GM19395 (cell line): ENCODE results near the gene RFTN1.
A peak's percentile ranks its signal among the peaks of the same experiment; 100 is the strongest.

Experiments
- ATAC-seq: cut with Tn5 transposase; IDR thresholded peaks from one replicate; pipeline ENCODE4 v1.9.1; 2021; ENCODE audit warnings: mild to moderate bottlenecking, moderate library complexity; ENCODE audit not compliant: unreplicated experiment

RFTN1 gene

DNA sequence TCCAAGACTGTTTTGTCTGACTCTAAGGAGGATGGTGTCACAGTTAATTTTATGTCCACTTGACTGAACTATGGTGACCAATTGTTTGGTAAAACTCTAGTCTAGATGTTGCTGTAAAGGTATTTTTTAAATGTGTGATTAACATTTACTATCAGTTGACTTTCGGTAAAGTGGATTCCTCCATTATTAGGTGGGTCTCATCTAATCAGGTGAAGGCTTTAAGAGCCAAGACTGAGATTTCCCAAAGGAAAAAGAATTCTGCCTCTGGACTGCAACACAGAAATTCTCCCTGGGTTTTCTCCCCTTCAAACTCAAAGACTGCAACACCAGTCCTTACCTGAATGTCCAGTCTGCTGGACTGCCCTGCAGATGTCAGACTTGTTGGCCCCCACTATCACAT lies 129.6 kb downstream of the RFTN1 start:
- ATAC-seq = no peak

- peak; percentile 52 for ATAC-seq
Observed at GRCh38 chr3:16382845-16383244, 130.7 kb downstream of the RFTN1 start.

DNA sequence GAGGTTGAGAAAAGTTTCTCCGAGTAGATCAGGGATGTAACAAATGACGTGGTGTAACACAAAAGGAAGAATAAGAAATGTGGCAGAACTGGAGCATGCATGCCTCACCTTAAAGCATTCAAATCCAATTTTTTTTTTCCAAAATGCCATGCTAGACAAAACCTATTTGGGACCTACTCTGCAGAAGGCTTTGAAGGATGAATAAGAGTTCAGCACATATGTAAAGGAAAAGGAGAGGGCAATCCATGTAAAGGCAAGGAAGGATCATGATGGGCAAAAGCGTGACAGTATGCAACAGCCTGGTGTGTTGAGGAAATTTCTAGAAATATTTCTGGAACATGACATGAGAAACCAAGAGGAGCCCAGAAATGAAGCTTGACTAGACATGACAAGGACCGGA lies 132.1 kb downstream of the RFTN1 start:
- no peak for ATAC-seq

DNA sequence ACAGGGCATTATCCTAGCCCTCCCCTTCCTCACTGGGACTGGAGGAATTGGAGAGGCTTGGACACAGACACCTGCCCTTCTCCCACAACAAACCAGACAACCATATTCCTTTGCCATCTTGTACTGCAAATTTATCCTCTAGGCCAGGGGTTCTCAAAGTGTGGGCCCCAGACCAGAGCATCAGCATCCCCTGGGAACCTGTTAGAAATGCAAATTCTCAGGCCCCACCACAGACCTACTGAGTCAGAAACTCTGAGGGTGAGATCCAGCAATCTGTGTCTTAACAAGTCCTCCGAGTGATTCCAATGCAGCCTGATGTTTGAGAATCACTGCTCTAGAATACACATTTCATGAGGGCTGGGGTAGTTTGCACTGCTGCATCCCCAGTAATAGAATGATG lies 133.1 kb downstream of the RFTN1 start:
- no peak for ATAC-seq

- ATAC-seq = peak; percentile 29
Observed at GRCh38 chr3:16379838-16380237, 133.7 kb downstream of the RFTN1 start.

DNA sequence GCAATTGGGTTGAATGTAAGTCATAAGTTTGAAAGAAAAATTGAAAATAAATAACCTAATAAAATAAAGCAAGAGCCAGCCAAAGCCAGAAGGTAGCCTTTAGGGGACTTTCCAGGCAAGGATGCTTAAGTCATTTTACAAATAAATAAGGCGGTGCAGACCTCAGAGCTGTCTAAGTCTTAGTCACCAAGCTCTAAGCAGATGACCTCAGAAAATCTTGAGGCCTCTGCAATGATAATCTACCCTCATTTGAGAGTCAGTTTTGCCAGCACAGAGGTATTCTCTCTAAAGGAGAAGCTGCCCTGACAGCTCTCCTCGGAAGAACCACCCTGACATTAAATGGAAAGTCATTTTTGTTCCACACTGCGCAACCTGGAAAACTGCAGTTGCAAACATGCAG lies 134.6 kb downstream of the RFTN1 start:
- ATAC-seq = peak; percentile 58

DNA sequence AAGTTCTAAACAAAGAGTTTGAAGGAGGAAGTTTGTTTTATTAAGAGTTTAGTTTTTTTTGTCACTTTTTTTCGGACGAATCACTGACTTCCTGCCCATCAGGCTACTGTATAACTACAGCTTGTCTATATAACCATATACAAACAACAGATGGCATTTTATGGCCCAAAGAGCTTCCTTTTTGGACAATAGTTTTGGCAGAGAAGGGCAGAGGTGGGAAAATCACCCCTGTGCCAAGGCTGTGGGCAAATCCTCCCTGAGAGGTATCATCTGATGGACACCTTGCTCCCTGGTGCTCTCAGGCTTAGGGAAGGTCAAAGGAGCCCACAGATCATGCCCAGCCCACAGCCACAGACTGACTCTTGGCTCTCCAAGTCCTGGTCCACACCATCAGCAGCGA lies 135.1 kb downstream of the RFTN1 start:
- ATAC-seq = no peak

DNA sequence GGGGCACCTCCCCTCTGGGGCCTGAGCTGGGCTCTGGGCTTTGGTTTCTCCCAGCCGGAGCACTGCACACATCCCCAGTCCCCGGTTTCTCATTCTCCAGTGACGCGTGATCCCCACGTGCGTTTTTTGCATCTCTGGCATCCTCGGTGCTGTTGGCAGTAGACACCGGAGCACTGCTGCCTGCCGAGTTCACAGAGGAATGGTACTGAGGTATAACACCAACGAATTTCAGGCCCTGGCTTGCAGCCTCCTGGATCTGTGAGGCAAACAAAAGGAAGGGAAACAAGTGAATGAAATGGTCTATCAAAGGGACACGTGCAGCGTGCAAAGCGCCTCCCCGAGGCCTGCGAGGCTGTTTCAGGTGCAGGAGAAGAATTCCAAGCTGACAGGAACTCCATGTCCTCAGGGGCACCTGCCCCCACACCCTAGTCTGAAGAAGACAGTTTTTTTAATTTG lies 135.6 kb downstream of the RFTN1 start:
- ATAC-seq = no peak

- ATAC-seq = no peak
Observed at GRCh38 chr3:16377196-16377595, 136.3 kb downstream of the RFTN1 start.

DNA sequence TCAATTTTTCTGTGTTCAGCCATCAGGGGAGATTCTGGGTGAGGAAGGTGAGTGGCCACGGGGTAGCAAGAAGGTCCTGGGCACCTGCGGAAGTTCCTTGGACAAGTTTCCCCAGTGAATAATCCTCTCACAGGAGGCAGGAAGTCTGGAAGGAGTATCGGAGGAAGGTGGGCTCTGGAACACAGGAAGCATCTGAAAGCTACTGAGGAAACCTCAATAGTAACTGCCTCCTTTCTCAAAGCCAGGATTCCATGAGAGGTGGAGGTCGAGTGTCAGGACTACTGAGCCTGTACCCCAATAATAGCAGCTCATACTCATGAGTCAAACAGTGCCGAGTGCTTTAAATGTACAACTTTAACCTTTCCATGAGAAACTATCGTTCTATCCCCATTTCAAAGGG lies 137.6 kb downstream of the RFTN1 start:
- no peak for ATAC-seq

- ATAC-seq = no peak
Observed at GRCh38 chr3:16374935-16375245, 138.6 kb downstream of the RFTN1 start.

- peak; percentile 35 for ATAC-seq
Observed at GRCh38 chr3:16374047-16374934, 139.2 kb downstream of the RFTN1 start.

GRCh38 chr3:16373341-16373946 lies 140.1 kb downstream of the RFTN1 start:
- peak; percentile 23 for ATAC-seq

DNA sequence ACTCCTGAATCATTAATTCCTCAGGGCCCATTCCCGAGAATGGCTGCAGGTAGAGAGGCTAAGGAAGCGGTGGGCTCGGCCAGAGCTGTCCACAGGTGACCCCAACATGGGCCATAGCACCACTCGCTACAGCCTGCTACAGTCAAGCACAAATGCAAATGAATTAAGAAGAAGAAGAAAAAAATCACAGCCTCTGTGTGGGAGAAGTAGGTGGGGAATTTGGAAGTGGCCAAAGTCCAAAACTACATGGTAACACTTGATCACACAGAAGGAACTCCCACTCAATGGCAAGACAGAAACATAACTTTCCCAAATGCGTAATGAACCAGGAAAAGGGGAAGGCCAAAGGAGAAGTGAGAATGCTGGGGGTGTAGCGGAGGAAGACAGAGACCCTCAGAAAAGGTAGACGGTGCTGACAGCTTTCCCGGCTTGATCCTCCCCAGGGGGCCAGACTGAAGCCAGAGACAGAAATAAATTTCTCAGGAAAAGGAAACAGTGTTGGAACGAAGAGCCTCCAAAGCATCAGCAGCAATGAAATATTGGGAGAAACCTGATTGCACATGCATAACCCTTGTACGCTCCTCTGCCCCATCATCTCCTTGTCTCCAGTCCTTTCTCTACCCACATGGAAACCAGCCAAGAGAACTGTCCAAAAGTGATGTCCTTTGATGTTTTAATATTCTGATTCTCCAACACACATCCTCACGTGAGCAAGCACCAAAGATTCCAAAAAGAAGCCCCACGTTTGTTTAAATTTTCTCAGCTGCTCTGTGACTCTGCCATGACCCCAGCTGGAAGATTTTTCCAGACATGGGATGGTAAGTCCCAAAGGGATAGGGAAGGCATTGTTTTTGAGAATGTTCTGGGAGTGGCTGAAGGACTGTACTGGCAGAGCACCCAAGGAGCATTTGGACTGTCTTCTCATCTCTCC lies 140.9 kb downstream of the RFTN1 start:
- peak; percentile 15 for ATAC-seq

DNA sequence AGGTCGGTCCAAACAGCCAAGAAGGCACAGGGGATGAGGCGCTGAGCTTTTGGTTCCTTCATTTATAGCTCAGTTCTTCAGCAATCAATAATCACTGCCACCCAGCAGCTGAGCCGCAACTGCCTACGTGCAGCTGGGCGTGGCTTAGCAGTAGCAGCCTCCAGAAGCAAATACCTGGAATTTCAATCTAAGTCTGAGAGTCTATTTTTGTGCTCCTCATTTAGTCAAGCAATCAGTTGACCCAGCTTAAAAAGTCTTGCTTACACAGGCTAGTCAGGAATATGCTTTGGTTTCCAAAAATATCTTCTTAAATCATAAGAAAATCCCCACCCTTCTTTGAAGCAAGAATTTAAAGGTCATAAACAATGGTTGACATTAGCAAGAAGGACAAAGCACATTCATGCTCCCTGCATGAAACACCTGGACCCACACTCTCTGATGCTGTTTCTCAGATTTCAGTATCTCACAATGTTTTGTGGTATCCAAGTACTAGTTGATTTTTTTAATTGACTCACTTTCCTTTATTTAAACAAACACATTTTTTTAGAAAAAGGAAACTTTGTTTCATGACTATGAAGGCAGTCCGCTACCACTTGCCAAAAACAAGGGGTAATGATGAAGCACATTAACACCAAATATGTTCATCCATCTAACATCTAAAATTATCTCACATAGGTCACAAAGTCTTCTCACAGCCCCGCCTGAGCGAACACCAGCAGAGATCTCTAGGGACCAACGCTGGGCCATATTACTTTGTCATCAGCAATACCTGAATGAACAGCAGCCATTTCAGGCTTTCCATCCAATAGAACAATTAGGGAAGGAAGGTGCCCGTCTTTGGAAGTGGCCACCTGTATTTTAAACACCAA lies 142.4 kb downstream of the RFTN1 start:
- ATAC-seq = peak; percentile 24

GRCh38 chr3:16370503-16370871 lies 143.0 kb downstream of the RFTN1 start:
- no peak for ATAC-seq

DNA sequence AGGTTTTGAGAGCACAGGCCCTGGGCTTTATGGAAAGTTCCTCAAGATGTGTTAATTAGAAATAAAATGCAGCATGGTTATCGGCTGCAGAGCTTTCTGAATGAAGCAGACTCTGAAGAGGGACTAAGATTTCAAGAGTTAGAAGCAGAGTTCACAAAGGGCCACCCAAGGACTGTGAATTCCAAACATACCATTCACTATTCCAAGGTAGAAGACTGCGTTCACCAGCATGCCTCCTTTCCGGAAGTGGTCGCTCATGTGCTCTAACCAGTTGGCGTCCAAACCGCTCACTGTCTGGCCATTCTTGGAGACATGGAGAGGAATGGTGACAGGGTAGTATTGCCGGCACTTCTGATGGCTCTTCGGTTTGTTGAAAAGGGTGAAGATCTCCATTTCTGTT lies 143.6 kb downstream of the RFTN1 start:
- no peak for ATAC-seq

DNA sequence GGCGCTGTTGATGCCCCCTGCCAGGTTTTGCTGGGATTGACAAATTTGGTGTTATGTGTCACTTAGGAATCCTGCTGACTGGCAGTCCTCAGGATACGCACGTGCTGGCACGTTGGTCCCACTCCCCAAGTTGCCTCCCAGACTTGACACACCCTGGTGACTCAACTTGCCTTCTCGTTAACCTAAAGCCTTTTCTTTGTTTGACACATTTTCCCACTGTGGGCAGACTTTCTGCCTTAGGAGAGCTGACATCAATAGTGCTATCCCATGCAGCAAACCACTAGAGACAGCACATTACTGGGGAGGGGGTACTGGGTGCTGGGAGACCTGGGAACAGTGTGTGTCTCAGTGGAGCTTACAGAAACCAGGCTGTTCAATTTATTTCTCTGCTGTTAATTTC lies 144.2 kb downstream of the RFTN1 start:
- ATAC-seq = no peak

DNA sequence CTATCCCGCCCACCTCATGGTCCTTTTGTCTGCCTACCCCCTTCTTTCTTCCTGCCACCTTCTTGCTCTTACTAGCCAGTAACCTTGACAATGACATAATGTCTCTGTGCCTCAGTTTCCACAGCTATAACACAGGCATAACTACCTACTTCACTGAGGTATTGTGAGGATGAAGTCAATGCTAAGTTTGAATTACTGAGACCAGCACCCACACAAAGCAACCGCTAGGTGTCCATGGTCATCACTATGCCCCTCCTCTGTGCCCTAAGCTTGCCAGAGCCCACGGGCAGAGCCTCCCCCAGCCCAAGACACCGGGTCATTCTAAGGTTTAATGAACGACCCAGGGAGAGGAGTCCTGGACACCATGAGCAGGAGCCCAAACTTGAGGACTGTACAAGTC lies 146.9 kb downstream of the RFTN1 start:
- no peak for ATAC-seq

- ATAC-seq = no peak
Observed at GRCh38 chr3:16365491-16366128, 147.9 kb downstream of the RFTN1 start.
